ENCODE data around the gene MYO19. TPM values are rescaled to one million over a fixed set of nuclear protein-coding genes. Genes with fewer than 3 reads are reported as not detected.

MYO19 gene
- total and polyA plus RNA-seq, 2 of the 8 experiments (the other 6 are each of a cell fraction or from before 2014, with no cell fraction given), result 126 to 163 TPM

DNA sequence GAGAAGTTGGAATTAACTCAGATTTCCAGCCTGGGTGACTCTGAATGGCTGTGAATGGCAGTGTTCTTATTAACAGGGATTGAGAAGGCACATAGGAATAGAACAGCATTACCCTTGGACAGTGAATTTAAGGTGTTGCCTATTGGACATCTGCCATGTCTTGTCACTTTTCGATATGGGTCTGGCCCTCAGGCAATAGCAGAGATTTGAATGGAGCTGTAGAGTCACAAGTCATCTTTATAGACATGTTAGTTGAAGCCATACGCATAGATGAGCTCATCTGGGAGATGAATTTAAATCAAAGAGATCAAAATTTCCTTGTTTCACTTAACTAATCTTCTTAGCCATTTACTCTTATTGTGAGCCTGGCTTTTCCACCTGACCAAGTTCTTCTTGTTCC is 42.1 kb upstream of the MYO19 start (continued):
- TF ChIP-seq EZH2 (IDR thresholded peaks at IDR 0.05; ENCODE audit: low read depth, low read length, severe bottlenecking) (no peak), EGR1 (IDR thresholded peaks at IDR 0.05; ENCODE audit: borderline replicate concordance, low read depth, low read length) (no peak)

Measured in H1 (cell line).